HG02588 (cell line): ENCODE results near the gene ERCC1.
A peak's percentile ranks its signal among the peaks of the same experiment; 100 is the strongest.

Source experiments
- ATAC-seq: cut with Tn5 transposase; IDR thresholded peaks from one replicate; pipeline ENCODE4 v1.9.1; 2021; ENCODE audit warnings: mild to moderate bottlenecking, moderate library complexity; ENCODE audit not compliant: unreplicated experiment

Gene ERCC1

DNA sequence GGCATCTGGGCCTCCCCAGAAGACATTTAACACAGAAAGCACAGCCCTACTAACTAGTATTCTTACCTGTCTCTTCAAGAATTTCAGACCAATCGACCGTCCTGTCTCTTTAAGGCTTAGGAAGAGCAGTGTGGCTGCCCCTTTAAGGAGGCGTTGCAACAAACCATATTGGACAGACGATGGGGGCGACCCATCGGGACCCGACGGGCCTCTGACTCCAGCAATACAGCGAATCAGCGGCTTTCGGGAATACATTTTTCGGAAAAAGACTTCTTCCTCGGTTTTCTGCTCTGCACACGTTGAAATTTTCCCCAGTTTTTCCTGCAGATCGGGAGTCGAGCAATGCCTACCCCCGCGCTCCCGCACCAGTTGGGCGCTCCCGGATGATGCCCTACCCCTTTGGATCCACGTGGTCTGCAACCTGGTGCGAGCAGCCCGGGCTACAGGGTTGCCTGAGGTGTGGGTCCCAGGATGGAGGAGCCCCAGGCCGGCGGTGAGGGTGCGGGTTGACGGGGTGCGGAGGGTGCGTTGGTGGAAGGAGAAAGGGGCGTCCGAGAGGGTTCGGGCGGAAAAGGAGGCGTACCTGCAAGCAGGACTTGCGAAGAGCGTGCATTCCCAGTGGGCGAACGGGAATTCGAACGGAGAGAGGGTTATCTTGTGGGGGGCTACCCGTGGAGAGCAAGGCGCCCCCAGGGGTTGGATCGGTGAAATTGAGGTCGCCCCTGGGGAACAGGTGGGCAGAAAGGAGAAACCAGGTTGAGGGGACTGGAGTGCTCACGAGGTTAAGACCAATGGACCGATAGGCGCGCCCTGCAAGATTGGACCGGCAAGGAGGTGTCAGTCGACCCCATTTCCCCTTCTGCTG lies 17.3 kb downstream of the ERCC1 start, which contains the start of gene POLR1G:
Gene POLR1G (plus strand): TSS at position 419 of the 865 bp plus-strand sequence. CDS start 53 bp downstream, at position 472.
- ATAC-seq: peak; percentile 70

DNA sequence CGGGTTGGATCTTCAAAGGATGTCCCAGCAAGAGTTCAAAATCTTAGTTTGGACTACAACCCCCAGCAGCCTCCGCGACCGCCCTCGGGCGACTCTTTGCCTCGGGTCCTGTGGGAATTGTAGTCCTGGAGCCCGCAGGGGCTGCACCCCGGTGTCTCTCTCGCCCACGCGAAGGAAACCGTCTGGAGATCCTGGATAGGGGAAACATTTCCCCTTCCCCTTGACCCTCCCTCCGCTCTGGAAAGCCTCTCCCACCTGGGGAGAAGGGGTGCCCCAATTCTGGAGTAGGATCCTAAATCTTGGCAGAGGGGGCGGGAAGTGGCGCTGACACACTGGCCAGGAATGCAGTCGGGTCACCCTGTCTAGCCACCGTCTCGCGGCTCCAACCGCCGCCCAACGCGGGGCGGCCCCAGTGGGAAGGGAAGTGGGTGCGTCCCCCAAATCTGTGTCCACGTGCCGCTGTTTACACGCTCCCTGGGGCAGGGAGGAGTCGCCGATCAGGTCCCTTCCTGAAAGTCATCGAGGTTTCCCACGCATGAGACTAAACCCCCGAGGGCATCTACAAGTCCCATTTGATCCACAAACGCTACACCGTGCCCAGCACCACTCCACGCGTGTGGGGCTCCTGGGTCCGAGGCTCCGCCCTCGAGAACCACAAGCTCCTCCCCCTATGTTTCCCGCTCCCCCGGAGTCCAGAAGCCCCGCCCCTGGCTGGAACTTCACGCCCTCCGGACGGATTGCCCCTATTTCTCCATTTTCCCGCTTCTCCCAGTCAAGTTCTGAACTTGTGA lies 18.1 kb downstream of the ERCC1 start:
- peak; percentile 36 for ATAC-seq

DNA sequence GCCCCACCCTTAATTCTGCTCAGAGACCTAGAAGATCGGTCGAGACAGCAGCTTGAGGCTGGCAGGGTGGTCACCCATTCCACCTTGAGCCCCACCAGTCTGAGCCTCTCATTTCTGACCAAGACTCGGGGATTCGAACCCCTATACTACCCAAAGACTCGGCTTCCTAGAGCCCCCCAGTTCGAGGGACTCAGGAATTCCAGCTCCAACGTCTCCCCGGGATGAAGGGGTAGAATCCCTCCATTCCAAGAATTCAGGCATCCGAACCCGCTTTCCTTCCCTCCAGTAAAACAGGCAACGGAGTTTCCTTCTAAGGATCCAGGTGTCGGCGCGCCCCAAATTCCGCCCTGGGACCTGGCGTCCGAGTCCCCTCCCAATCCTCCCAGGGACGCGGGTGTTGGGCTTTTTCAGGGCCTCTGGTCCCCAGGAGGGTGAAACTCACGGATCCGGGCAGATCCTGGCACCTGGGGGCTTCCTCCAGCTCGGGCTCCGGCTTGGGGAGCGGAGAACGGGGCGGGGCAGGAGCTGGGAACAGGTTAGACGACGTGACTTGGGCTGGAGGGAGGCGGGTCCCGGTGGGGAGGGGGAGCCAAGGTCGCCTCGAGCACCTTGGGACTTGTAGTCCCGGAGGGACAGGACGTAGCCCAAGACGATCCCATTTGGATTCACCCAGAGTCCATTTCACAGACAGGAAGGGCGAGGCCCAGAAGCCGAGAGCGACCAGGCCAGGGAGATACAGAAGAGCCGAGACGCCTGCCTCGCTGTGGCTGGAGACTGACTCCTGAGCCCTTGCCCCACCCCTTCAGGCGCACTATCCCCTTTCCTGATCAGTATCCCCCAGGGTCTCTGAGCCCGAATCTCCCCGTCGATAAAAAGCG lies 18.9 kb downstream of the ERCC1 start, which contains the start of gene PPP1R13L:
Gene PPP1R13L (minus strand): TSS at position 513 of the 878 bp plus-strand sequence. CDS start 6,751 bp downstream, outside the sequence.
- ATAC-seq: no peak

DNA sequence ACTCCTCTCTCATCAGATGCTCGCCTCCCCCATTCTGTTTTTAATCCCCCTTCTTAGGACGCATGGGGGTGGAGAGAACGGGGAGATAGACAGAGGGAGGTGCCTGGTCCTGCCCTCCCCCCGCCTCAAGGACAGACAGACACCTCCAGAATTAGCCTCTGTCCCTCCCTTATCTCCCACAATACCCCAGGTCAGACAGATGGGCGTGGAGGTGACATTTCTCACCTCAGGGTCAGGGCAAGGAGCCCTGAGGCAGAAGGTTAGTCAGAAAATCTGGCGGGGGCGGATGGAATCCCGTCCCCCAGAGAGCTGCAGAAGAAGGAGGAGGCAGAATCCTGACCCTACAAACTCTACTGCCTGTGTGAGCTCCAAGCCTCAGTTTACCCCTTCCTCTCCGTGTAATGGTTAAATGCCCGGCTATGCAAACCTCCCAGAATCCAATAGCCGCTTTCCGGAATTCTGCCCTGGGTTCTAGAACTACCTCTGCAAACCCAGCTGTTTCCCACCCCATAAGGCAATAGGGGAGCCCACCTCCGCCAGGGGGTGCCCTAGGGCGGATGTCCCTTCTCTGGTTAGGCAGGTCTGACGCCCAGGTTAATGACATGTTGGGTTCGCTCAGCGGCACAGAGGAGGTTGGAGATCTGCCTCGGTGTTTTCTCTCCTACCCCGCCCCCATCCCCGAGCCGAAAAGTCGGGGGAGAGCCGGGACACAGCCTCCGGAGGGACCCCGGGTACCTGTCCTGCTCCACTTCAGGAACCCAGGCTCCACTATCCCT lies 19.7 kb downstream of the ERCC1 start:
- ATAC-seq: no peak

DNA sequence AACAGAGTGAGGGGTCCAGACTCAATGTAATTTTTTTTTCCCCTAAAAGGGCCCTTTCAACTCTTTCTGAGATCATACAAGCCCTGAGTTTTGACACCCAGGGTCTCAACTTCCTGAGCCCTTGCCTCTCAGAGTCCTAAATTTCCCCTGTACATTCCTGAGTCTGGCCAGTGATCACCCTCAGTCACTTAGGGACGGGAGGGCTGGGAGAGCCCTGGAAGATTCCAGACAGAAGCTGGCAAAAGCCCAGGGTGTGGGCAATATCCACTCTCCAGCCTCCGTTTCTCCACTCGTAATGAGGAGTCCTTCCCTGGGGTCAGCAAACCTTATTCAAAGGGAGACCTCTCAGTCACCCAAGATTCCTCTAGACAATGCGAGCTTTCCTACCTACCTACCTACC lies 20.4 kb downstream of the ERCC1 start:
- ATAC-seq: no peak

DNA sequence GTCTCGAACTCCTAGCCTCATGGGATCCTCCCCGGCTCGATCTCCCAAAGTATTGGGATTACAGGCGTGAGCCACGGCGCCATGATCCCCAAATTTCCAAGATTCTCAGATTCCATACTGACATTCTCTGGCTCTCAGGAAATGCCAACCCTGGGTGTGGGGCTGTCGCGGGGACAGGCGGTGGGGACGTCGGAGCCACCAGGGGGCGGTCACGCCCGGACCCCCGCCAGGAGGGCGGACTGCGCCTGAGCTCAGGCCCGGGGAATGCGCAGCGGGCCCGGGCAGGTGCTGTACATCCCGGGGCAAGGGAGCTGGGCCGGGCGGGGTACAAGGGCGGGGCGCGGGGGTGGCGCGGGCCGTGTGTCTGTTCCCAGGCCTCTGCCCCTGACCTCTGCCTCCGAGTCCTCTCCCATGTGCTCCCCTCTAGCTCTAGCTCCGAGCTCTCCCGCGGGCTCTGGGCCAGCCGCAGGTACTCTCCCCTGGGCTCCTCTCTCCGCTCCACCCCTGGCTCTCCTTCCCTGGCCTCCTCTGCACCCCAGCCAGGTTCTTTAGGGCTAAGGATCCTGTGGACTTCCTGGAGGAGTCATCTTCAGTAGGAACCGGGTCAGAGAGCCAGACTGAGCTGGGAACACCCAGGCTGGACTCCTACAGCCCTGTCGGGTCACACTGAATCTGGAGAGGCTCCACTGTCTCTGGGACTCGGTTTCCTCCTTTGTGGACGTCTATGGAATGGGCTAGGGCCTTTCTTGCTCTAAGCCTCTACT lies 21.2 kb downstream of the ERCC1 start:
- ATAC-seq: no peak

DNA sequence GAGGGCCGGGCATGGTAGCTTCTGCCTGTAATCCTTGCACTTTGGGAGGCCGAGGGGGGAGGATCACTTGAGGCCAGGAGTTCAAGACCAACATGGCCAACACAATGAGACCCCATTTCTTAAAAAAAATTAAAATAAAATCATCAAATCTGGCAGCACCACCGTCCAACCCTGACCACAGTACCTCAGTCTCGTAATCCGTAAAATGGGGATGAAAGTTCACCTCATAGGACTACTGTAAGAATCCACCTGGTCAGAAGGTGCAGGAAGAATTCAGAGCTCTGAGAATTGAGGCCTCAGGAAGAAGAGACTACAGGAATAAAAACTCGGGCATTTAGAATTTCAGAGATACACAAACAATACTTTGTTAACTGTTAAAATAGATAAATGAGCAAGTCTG lies 21.9 kb downstream of the ERCC1 start:
- no peak for ATAC-seq

DNA sequence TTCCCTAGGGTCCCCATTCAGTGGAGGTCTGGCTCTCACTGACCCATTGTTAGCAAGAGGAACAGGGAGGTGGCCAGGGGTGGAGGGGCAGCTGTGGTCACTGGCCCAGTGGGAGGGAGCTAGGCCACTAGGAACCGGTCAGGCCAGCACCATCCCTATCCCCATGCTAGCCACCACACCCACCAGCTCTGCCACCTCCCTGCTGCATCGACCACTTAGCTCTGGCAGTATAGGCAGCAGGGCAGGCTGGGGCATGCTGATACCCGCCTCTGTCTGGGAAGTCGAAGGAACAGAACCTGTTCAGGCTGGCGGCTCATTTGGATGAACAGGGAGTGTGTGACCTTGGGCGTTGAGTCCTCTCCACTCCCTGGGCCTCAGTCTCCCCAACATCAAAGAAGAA lies 23.5 kb downstream of the ERCC1 start:
- ATAC-seq: no peak

DNA sequence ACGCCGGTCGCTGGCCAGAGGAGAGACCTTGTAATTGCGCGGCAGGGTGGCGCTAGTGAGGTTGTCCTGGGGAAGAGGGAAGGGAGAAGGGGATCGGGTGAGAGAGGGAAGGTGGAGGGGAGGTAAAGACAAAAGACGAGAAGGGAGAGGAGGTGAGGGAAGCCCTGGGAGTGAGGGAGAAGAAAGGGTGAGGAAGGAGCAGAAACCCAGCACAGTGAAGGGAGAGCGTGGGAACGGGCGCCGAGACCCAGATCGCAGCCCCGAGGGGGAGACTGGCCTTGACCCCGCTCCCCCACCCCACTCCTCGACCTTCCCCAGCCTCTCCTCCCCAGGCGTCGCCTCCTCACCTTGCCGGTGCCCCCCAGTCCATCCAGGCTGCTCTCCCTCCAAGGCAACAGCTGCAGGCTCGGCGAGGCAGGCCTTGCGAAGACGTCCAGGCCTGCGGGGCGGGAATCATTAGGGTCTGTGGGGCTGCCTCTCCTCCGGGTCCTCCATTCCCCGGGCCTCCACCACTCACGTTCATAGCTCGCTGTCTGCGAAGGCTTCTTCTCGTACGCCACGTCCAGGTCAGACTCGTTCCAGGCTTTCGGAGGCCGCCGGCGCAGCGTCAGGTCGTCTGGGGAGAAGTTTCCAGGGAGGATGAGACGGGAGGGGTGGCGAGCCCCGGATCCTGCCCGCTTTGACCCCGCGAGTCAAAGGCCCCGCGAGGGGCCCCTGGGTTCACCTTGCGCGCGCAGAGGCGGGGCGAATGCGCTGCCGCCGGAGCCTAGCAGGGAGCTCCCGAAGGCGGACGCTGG lies 27.7 kb downstream of the ERCC1 start:
- ATAC-seq: no peak

DNA sequence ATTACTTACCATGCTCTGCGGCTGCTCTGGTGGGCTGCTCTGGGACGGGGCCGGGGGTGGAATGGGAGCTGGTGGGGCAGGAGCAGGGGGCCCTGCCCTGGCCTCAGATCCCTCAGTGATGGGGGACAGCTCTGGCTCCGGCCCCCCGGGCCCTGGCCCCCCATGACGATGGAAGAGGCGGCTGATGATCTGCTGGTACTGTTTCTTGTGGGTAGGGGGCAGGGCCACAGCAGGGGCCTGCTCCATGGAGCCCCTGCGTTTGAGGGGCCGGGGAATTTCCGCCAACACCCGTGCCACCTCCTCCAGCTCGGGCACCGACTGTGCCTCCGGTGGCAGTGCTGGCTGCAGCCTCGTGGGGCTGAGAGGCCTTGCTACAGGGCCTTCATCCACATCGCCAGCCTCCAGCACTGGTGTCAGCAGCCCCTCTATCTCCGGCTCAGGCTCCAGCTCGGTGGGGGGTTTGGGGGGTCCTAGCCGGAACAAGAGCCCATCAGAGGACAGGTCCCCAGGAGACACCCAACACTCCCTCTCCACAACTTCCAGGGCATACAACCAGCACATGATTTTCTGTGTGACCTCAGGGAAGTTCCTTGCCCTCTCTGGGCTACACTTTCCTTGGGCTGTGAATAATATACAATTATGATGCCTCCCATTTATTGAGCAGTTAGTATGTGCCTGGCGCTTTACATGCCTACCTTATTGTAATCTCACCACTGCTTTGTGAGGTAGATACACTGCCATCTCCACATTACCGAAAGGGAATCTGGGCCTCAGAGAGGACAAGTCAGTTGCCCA lies 31.6 kb downstream of the ERCC1 start:
- ATAC-seq: no peak

DNA sequence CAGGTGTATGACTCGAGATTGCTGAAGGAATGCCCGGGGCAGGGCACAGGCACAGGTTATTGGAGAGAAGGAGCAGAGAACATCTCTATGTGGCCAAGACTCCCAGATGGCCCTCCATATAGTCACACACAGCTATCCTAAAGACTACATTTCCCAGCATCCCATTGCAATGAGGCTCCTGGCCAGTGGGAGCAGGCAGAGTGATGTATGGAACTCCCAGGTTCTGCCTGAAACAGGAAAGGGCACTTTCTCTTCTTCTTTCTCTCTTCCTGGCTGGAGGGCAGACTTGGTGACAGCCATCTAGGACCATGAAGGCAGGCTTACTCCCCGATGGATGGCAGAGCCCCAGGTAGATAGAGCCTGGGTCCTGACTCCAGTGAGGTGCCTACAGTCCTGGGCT lies 32.4 kb downstream of the ERCC1 start:
- ATAC-seq: no peak

DNA sequence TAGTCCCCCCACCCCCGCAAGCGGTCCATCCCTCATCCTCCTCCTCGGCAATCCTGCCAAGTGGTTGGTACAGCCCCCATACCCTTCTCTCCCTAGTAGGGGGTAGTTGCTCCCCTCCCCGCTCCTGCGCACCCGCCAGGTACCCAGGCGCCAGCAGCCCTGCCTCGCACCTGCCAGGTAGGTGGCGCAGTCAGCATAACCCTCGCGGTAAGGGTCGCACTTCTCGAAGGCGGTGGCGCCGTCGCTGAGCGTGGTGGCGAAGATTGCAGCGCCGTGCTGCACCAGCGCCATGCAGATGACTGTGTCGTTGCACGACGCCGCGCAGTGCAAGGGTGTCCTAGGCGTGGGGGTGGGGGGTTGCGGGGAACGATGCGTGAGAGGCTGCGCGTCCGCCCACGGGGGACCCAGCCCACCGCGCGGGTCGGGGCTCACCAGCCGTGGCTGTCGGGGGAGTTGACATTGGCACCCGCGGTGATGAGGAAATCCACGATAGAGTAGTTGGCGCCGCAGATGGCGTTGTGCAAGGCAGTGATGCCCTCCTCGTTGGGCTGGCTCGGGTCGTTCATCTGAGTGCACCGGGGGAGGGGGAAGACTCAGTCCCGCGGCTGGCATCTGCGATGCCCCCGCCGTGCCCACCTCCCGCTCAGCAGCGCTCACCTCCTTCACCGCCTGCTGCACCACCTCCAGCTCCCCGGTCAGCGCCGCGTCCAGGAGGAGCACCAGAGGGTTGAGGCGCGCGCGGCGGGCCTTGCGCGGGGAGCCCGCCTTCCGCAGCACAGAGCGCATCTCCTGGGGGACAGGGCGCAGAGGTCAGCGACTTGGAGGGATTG lies 38.1 kb downstream of the ERCC1 start:
- no peak for ATAC-seq

DNA sequence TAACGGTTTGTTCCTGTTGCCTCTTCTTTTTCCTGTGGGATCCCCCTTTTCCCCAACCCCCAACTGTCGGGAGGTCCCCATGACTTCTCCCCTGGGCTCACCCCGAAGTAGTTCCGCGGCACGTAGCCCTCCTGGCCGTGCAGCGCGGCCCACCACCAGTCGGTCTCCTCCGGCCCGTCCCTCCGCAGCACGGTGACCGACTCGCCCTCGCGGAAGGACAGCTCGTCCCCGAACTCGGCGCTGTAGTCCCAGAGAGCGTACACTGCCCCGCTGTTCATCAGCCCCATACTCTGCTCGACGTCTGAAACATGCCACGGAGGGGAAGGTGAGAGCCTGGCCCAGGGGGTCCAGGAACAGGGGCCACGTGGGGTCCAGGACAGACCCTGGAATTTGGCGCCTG lies 41.3 kb downstream of the ERCC1 start:
- no peak for ATAC-seq

DNA sequence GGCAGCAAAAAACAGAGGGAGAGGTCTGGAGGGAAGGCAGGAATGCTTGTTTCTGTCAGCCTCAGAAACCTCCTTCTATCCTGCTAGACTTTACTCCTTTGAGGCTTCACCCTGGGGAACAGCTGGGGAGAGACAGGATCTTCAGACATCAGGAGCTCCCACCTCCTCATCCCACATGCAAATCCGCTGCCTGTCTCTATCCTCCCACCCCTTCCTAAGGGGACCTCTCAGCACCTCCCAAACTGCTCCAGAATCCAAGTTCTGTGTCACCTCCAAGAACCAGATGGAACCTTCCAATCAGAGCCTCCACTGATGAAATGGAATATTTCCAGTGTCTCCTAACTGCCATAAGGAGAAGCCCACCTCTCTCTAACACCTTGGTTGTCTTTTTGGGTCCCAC lies 43.6 kb downstream of the ERCC1 start:
- ATAC-seq: no peak

DNA sequence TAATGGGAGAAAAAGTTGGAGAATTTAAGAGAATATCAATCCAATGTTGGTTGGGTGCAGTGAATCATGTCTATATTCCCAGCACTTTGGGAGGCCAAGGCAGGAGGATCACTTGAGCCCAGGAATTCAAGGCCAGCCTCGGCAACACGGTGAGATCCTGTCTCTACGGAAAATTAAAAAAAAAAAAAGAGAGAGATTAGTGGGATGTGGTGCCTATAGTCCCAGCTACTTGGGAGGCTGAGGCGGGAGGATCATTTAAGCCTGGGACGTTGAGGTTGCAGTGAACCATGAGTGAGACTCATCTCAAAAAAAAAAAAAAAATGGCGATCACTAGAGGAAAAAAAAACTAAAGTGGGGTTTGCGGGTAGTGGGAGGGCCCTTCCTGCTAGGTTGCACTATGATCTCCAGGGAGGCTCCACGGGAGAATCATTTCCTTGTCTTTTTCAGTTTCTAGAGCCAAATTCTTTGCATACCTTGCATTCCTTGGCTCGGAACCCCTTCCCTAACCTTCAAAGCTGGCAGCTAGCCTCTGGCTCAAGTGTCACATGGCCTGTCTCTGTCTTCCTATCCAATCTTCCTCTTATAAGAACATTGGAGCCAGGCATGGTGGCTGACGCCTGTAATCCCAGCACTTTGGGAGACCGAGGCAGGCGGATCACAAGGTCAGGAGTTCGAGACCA lies 47.5 kb downstream of the ERCC1 start:
- ATAC-seq: no peak
